Thoracic aorta (tissue), 2 donors: Measurements from ENCODE around the gene ALKBH1. TPM values are rescaled to one million over a fixed set of nuclear protein-coding genes. Genes with fewer than 3 reads are reported as not detected.
"Not testable (repeated sequence)": the region's sequence is repeated elsewhere in the genome, so short reads cannot be mapped to it uniquely, and the experiment has no call there.

Experiments
- ATAC-seq: fragments of 150-250 bp; one replicate; pipeline ENCODE4 v1.8.0; 2017; ENCODE audit warnings: low read depth; ENCODE audit not compliant: insufficient number of reproducible peaks, low FRiP score
- DNase-seq: peaks from one replicate; pipeline ENCODE4 v3.0.0-alpha.2; 2020; ENCODE audit warnings: low spot score
- H3K27ac ChIP-seq, 2 donors: fragments of 200-600 bp; sonication (generic); 1 replicate in 1 of 2; 2 replicates in 1 of 2; pipeline ENCODE4 v1.5.1; 2016; ENCODE audit warnings: mild to moderate bottlenecking in 2 of 2, moderate library complexity in 2 of 2
- H3K27me3 ChIP-seq: fragments of 200-600 bp; sonication (generic); replicated peaks from 2 replicates; pipeline ENCODE4 v1.6.0; 2016; ENCODE audit warnings: mild to moderate bottlenecking; ENCODE audit not compliant: insufficient read depth
- H3K36me3 ChIP-seq: fragments of 200-600 bp; sonication (generic); one replicate; pipeline ENCODE4 v1.5.1; 2016
- H3K4me1 ChIP-seq, 2 donors: fragments of 200-600 bp; sonication (generic); 1 replicate in 1 of 2; 2 replicates in 1 of 2; pipeline versions ENCODE4 v1.5.1 to v1.6.0; 2016; ENCODE audit warnings: low read depth in 2 of 2, mild to moderate bottlenecking in 1 of 2; ENCODE audit not compliant: control insufficient read depth in 1 of 2
- H3K4me3 ChIP-seq: fragments of 200-600 bp; sonication (generic); 2 replicates; pipeline ENCODE4 v1.5.1; 2016; ENCODE audit warnings: mild to moderate bottlenecking
- H3K9me3 ChIP-seq: fragments of 200-600 bp; sonication (generic); 2 replicates; pipeline ENCODE4 v1.5.1; 2016
- CTCF ChIP-seq: fragments of 200-600 bp; sonication (generic); IDR thresholded peaks from one replicate; pipeline ENCODE4 v1.5.1; 2019; ENCODE audit warnings: antibody characterized with exemption
- total RNA-seq, 2 donors: library from RNA; depleted of rRNA; stranded (reverse); fragments of >200 nt; gene quantifications; one replicate each; pipeline versions ENCODE4 v1.1.0 to v1.2.3, GENCODE V29; 2016

The ALKBH1 gene
- total RNA-seq, 2 donors from 2014 or later = 7.2 to 7.3 TPM

GRCh38 chr14:77640756-77641533 is 66.9 kb downstream of the ALKBH1 start:
- Histone ChIP-seq H3K9me3 (no peaks in the 10 kb centered on the region), H3K4me3 (peak overlapping the region; percentile 80), H3K4me1 (peaks cover 3 to 14% of the 10 kb centered on the region in 2 donors), H3K27ac (peak overlapping the region; percentile 62 to 85), H3K27me3 (no peaks in the 10 kb centered on the region), H3K36me3 (no peaks in the 10 kb centered on the region)
- no peak for ATAC-seq
- DNase-seq = no peak
- TF ChIP-seq CTCF = no peak

- Histone ChIP-seq H3K27ac (no peak overlapping the region), H3K4me3 (no peak overlapping the region), H3K27me3 (no peaks in the 10 kb centered on the region), H3K9me3 (no peaks in the 10 kb centered on the region), H3K4me1 (peaks cover 3 to 14% of the 10 kb centered on the region in 2 donors), H3K36me3 (no peaks in the 10 kb centered on the region)
- DNase-seq = no peak
- ATAC-seq = no peak
- no peak for TF ChIP-seq CTCF
Observed at GRCh38 chr14:77638771-77639171, 69.1 kb downstream of the ALKBH1 start.

- not testable (repeated sequence) for DNase-seq, H3K36me3 ChIP-seq, ATAC-seq, H3K4me3 ChIP-seq, H3K9me3 ChIP-seq, H3K27me3 ChIP-seq, H3K27ac ChIP-seq, H3K4me1 ChIP-seq
Observed at GRCh38 chr14:77635869-77636268, 72.0 kb downstream of the ALKBH1 start.

- not testable (repeated sequence) for H3K4me1 ChIP-seq, DNase-seq, ATAC-seq
Observed at GRCh38 chr14:77635466-77635865, 72.4 kb downstream of the ALKBH1 start.

GRCh38 chr14:77630111-77630510 is 77.7 kb downstream of the ALKBH1 start:
- Histone ChIP-seq H3K4me3 (no peak overlapping the region), H3K27me3 (no peaks in the 10 kb centered on the region), H3K9me3 (no peaks in the 10 kb centered on the region), H3K27ac (no peak overlapping the region), H3K4me1 (no peaks in the 10 kb centered on the region), H3K36me3 (no peaks in the 10 kb centered on the region)
- TF ChIP-seq CTCF = no peak
- DNase-seq (no peak), ATAC-seq (no peak)

More at GRCh38 chr14:77635466-77635865, 72.4 kb downstream of the ALKBH1 start:
- H3K27me3 ChIP-seq, H3K9me3 ChIP-seq, H3K4me3 ChIP-seq, H3K27ac ChIP-seq, H3K36me3 ChIP-seq: not testable (repeated sequence)

- ATAC-seq (no peak), DNase-seq (no peak)
- Histone ChIP-seq H3K27ac (no peak overlapping the region), H3K36me3 (no peaks in the 10 kb centered on the region), H3K9me3 (no peaks in the 10 kb centered on the region), H3K4me3 (no peak overlapping the region), H3K27me3 (no peaks in the 10 kb centered on the region), H3K4me1 (no peaks in the 10 kb centered on the region)
- TF ChIP-seq CTCF = no peak
Observed at GRCh38 chr14:77625360-77625759, 82.5 kb downstream of the ALKBH1 start.
